Right lobe of liver (tissue), 4 donors: ENCODE data around the gene TUBE1.

Experiments used
- CTCF ChIP-seq, 4 donors: fragments of 200-600 bp in 3 of 4; fragments of 450-650 bp in 1 of 4; IDR thresholded peaks; one replicate each; pipeline versions ENCODE4 v1.5.1 to v1.8.0; 2016 to 2022; ENCODE audit warnings: antibody characterized with exemption in 4 of 4, mild to moderate bottlenecking in 2 of 4
- POLR2A ChIP-seq: fragments of 450-650 bp; IDR thresholded peaks from one replicate; pipeline ENCODE4 v1.6.1; 2017; ENCODE audit warnings: antibody characterized with exemption, mild to moderate bottlenecking
- donor health status: DM: no; HTN: no; CAD: no.
- donor health status: DM: no; HTN: no; CAD: no.
- donor health status: DM: no; HTN: yes; CAD: no.

GRCh38 chr6:112041535-112041934 lies 45.7 kb downstream of the TUBE1 start:
- TF ChIP-seq CTCF (IDR thresholded peaks at IDR 0.05), result no peak
- no peak for TF ChIP-seq POLR2A
